Lower leg skin (tissue), 4 donors: ENCODE data around the gene LIPF. TPM values are rescaled to one million over a fixed set of nuclear protein-coding genes. Genes with fewer than 3 reads are reported as not detected.

Source experiments
- DNase-seq, 2 donors: peaks; one replicate each; pipeline ENCODE4 v3.0.0-alpha.2; 2019; ENCODE audit warnings: low spot score in 2 of 2
- H3K4me3 ChIP-seq: fragments of 200-600 bp; sonication (generic); 2 replicates; pipeline ENCODE4 v1.5.1; 2017; ENCODE audit warnings: mild to moderate bottlenecking, low read depth; ENCODE audit not compliant: poor library complexity, severe bottlenecking
- CTCF ChIP-seq, 3 donors: fragments of 450-650 bp; IDR thresholded peaks; one replicate each; pipeline ENCODE4 v1.5.1; 2016; ENCODE audit warnings: antibody characterized with exemption in 3 of 3, mild to moderate bottlenecking in 3 of 3, moderate library complexity in 2 of 3
- POLR2A ChIP-seq, 2 donors: fragments of 450-650 bp; IDR thresholded peaks; one replicate each; pipeline ENCODE4 v1.6.1; 2016 to 2017; ENCODE audit warnings: antibody characterized with exemption in 2 of 2, mild to moderate bottlenecking in 1 of 2, moderate library complexity in 1 of 2
- WGBS, 2 donors: methylation state at CpG; one replicate each; pipeline ENCODE4 v1.1.5; 2018; 5-methylcytosine and 5-hydroxymethylcytosine counted together
- intact Hi-C: fragments of 100-400 bp; cut with DNase I; formaldehyde crosslinking; loops from one replicate; pipeline ENCODE4 v1.15.0; 2023; ENCODE audit warnings: low total_unique reads
- total RNA-seq, 4 donors: library from RNA; depleted of rRNA; stranded (reverse); fragments of >200 nt; gene quantifications; one replicate each; pipeline ENCODE4 v1.1.0, GENCODE V29; 2016

Gene LIPF
- total RNA-seq, 4 donors from 2014 or later, result not detected

GRCh38 chr10:88668465-88668864, 4.2 kb downstream of the LIPF start:
- intact Hi-C loops, result no loop called here
- no peak for TF ChIP-seq POLR2A (IDR thresholded peaks at IDR 0.05)
- no peak for TF ChIP-seq CTCF (IDR thresholded peaks at IDR 0.05)
- no peak for DNase-seq
- no peak overlapping the region for H3K4me3 ChIP-seq
- WGBS, 2 donors, result 82 to 86% methylated on average over 1 of the region's 1 CpG

- WGBS, 2 donors, result 41 to 55% methylated on average over 2 of the region's 2 CpGs
- H3K4me3 ChIP-seq, result no peak overlapping the region
- no peak for DNase-seq
- TF ChIP-seq POLR2A (IDR thresholded peaks at IDR 0.05) (no peak), CTCF (IDR thresholded peaks at IDR 0.05) (no peak)
- intact Hi-C loops, result no loop called here
Measured at GRCh38 chr10:88670497-88670896, 6.3 kb downstream of the LIPF start.

GRCh38 chr10:88672041-88672440, 7.8 kb downstream of the LIPF start:
- TF ChIP-seq CTCF (IDR thresholded peaks at IDR 0.05), result no peak
- no peak for TF ChIP-seq POLR2A (IDR thresholded peaks at IDR 0.05)
- intact Hi-C loops, result no loop called here
- WGBS, 2 donors, result 86 to 89% methylated on average over 2 of the region's 2 CpGs
- DNase-seq, result no peak
- H3K4me3 ChIP-seq, result no peak overlapping the region

- intact Hi-C loops, result no loop called here
- TF ChIP-seq CTCF (IDR thresholded peaks at IDR 0.05), result no peak
- TF ChIP-seq POLR2A (IDR thresholded peaks at IDR 0.05), result no peak
- WGBS, 2 donors, result 61 to 89% methylated on average over 4 of the region's 4 CpGs
- no peak for DNase-seq
- no peak overlapping the region for H3K4me3 ChIP-seq
Measured at GRCh38 chr10:88676283-88677060, 12.2 kb downstream of the LIPF start.

- intact Hi-C loops, result no loop called here
- WGBS, 2 donors, result 95% methylated on average over 4 of the region's 4 CpGs
- TF ChIP-seq CTCF (IDR thresholded peaks at IDR 0.05) (no peak), POLR2A (IDR thresholded peaks at IDR 0.05) (no peak)
- no peak for DNase-seq
- H3K4me3 ChIP-seq, result no peak overlapping the region
Measured at GRCh38 chr10:88680958-88681357, 16.7 kb downstream of the LIPF start.

GRCh38 chr10:88682491-88682890, 18.2 kb downstream of the LIPF start:
- intact Hi-C loops, result no loop called here
- H3K4me3 ChIP-seq, result no peak overlapping the region
- no peak for DNase-seq
- TF ChIP-seq POLR2A (IDR thresholded peaks at IDR 0.05), result no peak
- TF ChIP-seq CTCF (IDR thresholded peaks at IDR 0.05), result no peak
- 85 to 88% methylated on average over 4 of the region's 4 CpGs for WGBS, 2 donors
